IPS-18a (cell line): Measurements from ENCODE around the gene ANKEF1.

Source experiments
- H3K27ac ChIP-seq: one replicate; pipeline ENCODE4 v1.5.1; 2013; ENCODE audit warnings: low read length
- H3K27me3 ChIP-seq: one replicate; pipeline ENCODE4 v1.6.1; 2013; ENCODE audit warnings: mild to moderate bottlenecking, low read length; ENCODE audit not compliant: control insufficient read depth, insufficient read depth
- H3K36me3 ChIP-seq: one replicate; pipeline ENCODE4 v1.6.1; 2013; ENCODE audit warnings: low read depth, low read length; ENCODE audit not compliant: control insufficient read depth
- H3K4me1 ChIP-seq: one replicate; pipeline ENCODE4 v1.6.1; 2013; ENCODE audit warnings: low read depth, low read length; ENCODE audit not compliant: control insufficient read depth
- H3K4me3 ChIP-seq: one replicate; pipeline ENCODE4 v1.5.1; 2013; ENCODE audit warnings: low read length
- H3K9ac ChIP-seq: one replicate; pipeline ENCODE4 v1.6.1; 2013; ENCODE audit warnings: mild to moderate bottlenecking, low read length, moderate library complexity
- H3K9me3 ChIP-seq: one replicate; pipeline ENCODE4 v1.6.1; 2013; ENCODE audit warnings: low read depth, low read length; ENCODE audit not compliant: control insufficient read depth

ANKEF1 gene

DNA sequence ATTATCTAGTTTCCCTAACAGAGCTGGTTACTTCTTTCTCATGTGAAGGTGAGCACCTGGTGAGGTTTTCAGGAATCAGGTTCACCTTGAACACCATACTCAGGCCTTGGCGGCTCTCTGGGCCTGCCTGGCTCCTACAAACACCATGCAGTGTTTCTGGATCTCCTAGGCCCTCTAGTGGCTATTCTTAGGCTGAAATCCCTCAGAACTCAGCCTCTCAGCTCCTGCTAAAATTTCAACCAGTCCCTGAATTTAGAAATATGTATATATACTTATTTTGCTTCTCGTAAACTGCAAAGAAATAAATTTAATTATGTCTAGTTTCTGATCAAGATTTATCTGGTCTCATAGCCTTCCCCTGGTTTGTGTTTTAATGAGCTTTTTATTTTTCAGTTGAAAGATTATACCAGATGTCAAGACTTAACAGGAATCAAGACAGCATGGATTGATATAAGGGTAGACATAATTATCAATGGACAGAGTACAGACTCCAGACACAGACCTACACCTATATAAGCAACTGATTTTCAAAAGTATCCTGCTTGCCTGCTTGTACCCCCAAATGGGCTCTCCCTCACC, 55.9 kb downstream of the ANKEF1 start:
- Histone ChIP-seq H3K4me1 (peaks cover 3% of the 10 kb centered on the region), H3K36me3 (no peaks in the 10 kb centered on the region), H3K9me3 (no peaks in the 10 kb centered on the region), H3K4me3 (no peak overlapping the region), H3K9ac (no peak overlapping the region), H3K27me3 (no peaks in the 10 kb centered on the region), H3K27ac (no peak overlapping the region)

DNA sequence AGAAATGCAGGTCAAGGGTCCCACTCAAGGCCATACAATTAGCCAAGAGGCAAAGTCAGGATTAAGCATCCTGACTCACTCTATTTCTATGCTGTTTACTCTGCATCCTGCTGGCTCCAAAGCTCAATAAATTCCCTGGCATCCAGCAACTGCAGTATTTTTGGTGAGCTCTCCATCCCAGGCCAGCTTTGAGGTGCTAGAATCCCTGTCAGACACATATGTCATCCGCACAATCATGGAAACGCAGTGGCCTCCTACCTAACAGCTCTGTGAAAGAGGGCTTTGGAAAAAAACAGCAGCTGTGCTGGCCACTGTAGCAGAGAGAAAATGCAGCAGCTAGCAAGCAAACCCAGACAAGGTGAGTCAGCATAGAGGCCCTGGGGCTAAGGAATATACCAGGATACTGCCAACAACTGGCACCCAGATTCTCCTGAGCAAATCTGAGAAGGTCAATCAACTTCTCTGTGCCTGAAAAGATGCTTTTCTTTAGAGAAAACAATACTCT, 58.4 kb downstream of the ANKEF1 start:
- no peak overlapping the region for H3K27ac ChIP-seq
- H3K27me3 ChIP-seq = no peaks in the 10 kb centered on the region
- H3K4me1 ChIP-seq = peaks cover 3% of the 10 kb centered on the region
- no peak overlapping the region for H3K9ac ChIP-seq
- H3K9me3 ChIP-seq = no peaks in the 10 kb centered on the region
- no peak overlapping the region for H3K4me3 ChIP-seq
- H3K36me3 ChIP-seq = no peaks in the 10 kb centered on the region

DNA sequence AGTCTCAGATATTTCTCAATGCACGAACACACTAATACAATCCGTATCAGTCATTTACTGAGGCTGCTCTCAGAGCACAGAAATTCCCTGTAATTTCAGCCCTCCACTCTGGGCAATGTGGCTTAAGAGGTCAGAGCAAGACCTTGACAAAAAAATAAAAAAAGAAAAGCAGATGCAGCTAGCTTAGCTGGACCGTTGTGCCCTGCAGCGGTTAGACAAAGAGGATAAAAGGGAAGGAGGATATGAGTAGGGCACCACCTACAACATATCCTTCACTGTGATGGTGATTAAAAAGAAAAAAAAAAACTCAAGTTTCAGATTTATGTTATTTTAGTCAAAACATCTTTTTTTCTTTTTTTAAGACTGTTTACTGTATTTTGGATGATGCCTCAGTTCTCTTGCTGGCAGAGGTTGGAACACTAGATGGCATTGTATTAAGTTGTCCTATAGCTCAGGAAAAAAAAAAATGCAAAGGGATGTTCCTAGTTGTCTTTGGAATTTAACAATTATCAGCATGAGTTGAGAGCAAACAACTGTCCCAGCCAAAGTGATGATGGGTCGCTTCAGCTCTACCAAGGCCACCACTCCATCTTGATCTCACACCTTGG, 59.9 kb downstream of the ANKEF1 start:
- Histone ChIP-seq H3K4me3 (no peak overlapping the region), H3K4me1 (peaks cover 3% of the 10 kb centered on the region), H3K27me3 (no peaks in the 10 kb centered on the region), H3K27ac (no peak overlapping the region), H3K9ac (no peak overlapping the region), H3K9me3 (no peaks in the 10 kb centered on the region), H3K36me3 (no peaks in the 10 kb centered on the region)

- H3K27ac ChIP-seq = no peak overlapping the region
- no peaks in the 10 kb centered on the region for H3K27me3 ChIP-seq
- no peak overlapping the region for H3K9ac ChIP-seq
- H3K36me3 ChIP-seq = no peaks in the 10 kb centered on the region
- peaks cover 3% of the 10 kb centered on the region for H3K4me1 ChIP-seq
- H3K9me3 ChIP-seq = no peaks in the 10 kb centered on the region
- no peak overlapping the region for H3K4me3 ChIP-seq
These were observed 62.0 kb downstream of the ANKEF1 start for GRCh38 chr20:10096790-10097189.

GRCh38 chr20:10105046-10105445, 70.3 kb downstream of the ANKEF1 start:
- Histone ChIP-seq H3K9me3 (no peaks in the 10 kb centered on the region), H3K27me3 (no peaks in the 10 kb centered on the region), H3K9ac (no peak overlapping the region), H3K4me1 (no peaks in the 10 kb centered on the region), H3K36me3 (no peaks in the 10 kb centered on the region), H3K4me3 (no peak overlapping the region), H3K27ac (no peak overlapping the region)
